HG02852 (cell line): ENCODE results near the gene SMAD3.

Source experiments
- ATAC-seq: cut with Tn5 transposase; IDR thresholded peaks from one replicate; pipeline ENCODE4 v1.9.1; 2021; ENCODE audit warnings: mild to moderate bottlenecking, moderate library complexity; ENCODE audit not compliant: unreplicated experiment

Gene SMAD3

GRCh38 chr15:67080118-67080899 lies 14.9 kb downstream of the SMAD3 start:
- no peak for ATAC-seq

GRCh38 chr15:67080900-67081431 lies 15.6 kb downstream of the SMAD3 start:
- ATAC-seq, result peak; percentile 40

- no peak for ATAC-seq
Measured at GRCh38 chr15:67082007-67082536, 16.7 kb downstream of the SMAD3 start.

GRCh38 chr15:67083135-67083762 lies 17.8 kb downstream of the SMAD3 start:
- no peak for ATAC-seq

GRCh38 chr15:67084561-67084960 lies 19.2 kb downstream of the SMAD3 start:
- ATAC-seq, result no peak

GRCh38 chr15:67085237-67085817 lies 19.9 kb downstream of the SMAD3 start:
- no peak for ATAC-seq

GRCh38 chr15:67085818-67086636 lies 20.6 kb downstream of the SMAD3 start:
- peak; percentile 56 for ATAC-seq

GRCh38 chr15:67086637-67086914 lies 21.2 kb downstream of the SMAD3 start:
- no peak for ATAC-seq

- no peak for ATAC-seq
Measured at GRCh38 chr15:67087507-67088172, 22.2 kb downstream of the SMAD3 start.

- no peak for ATAC-seq
Measured at GRCh38 chr15:67089217-67090193, 24.1 kb downstream of the SMAD3 start.

- no peak for ATAC-seq
Measured at GRCh38 chr15:67090297-67091070, 25.1 kb downstream of the SMAD3 start.

GRCh38 chr15:67091071-67091979 lies 25.9 kb downstream of the SMAD3 start:
- ATAC-seq, result peak; percentile 76

GRCh38 chr15:67091980-67092677 lies 26.7 kb downstream of the SMAD3 start:
- ATAC-seq, result peak; percentile 11

- ATAC-seq, result no peak
Measured at GRCh38 chr15:67092752-67093503, 27.5 kb downstream of the SMAD3 start.

- ATAC-seq, result no peak
Measured at GRCh38 chr15:67093504-67093862, 28.1 kb downstream of the SMAD3 start.
